Activated B cell treated with CpG ODN at 0.5 μM for 24 hours (primary cell): ENCODE data around the gene KDM4B. TPM values are rescaled to one million over a fixed set of nuclear protein-coding genes. Genes with fewer than 3 reads are reported as not detected.

Source experiments
- ATAC-seq: fragments of 200-7000 bp; cut with Tn5 transposase; one replicate; pipeline ENCODE4 v1.10.0; 2021; ENCODE audit warnings: low read depth, mild to moderate bottlenecking, moderate library complexity
- CTCF ChIA-PET: fragments of 350-600 bp; sonication (Branson Sonifier 250); formaldehyde crosslinking; loops from one replicate; lab custom pipeline; 2021; ENCODE audit warnings: antibody characterized with exemption; lab: Charles Lee
- POLR2A ChIA-PET: fragments of 350-600 bp; sonication (Branson Sonifier 250); formaldehyde crosslinking; loops from one replicate; lab custom pipeline; 2021; ENCODE audit warnings: antibody characterized with exemption; lab: Charles Lee
- DNase-seq: peaks from one replicate; pipeline ENCODE4 v3.0.0; 2022
- H3K27ac Mint-ChIP-seq: one replicate; pipeline ENCODE4 v1.8.0; 2020; ENCODE audit warnings: mixed read lengths
- H3K27me3 Mint-ChIP-seq: one replicate; pipeline ENCODE4 v1.8.0; 2021; ENCODE audit warnings: mixed read lengths
- H3K36me3 Mint-ChIP-seq: one replicate; pipeline ENCODE4 v1.8.0; 2021; ENCODE audit warnings: low read depth, mixed read lengths
- H3K4me1 Mint-ChIP-seq: one replicate; pipeline ENCODE4 v1.8.0; 2021; ENCODE audit warnings: mixed read lengths
- H3K4me3 Mint-ChIP-seq: one replicate; pipeline ENCODE4 v1.8.0; 2020; ENCODE audit warnings: mild to moderate bottlenecking, mixed read lengths
- H3K9me3 Mint-ChIP-seq: one replicate; pipeline ENCODE4 v1.8.0; 2020; ENCODE audit warnings: mixed read lengths
- CTCF ChIP-seq: fragments of 200-600 bp; IDR thresholded peaks from one replicate; pipeline ENCODE4 v1.8.0; 2022; ENCODE audit warnings: antibody characterized with exemption, mild to moderate bottlenecking
- intact Hi-C: fragments of 100-400 bp; cut with micrococcal nuclease; formaldehyde crosslinking; loops from one replicate; pipeline ENCODE4 v1.15.1; 2024
- total RNA-seq: library from RNA; stranded (reverse); gene quantifications from 2 replicates; pipeline ENCODE4 v1.2.3, GENCODE V29; 2022

Gene KDM4B
- total RNA-seq, 1 donor from 2014 or later: 88.9 TPM

GRCh38 chr19:5059793-5060192 is 90.9 kb downstream of the KDM4B start:
- TF ChIP-seq CTCF: no peak
- ChIA-PET POLR2A (no interaction called here), CTCF (no interaction called here)
- DNase-seq: no peak
- intact Hi-C loops: no loop called here
- peaks cover 6% of the 10 kb centered on the region for H3K9me3 Mint-ChIP-seq
- no peak overlapping the region for H3K27ac Mint-ChIP-seq
- no peak overlapping the region for H3K4me3 Mint-ChIP-seq
- no peak for ATAC-seq
- H3K4me1 Mint-ChIP-seq: no peaks in the 10 kb centered on the region
- H3K36me3 Mint-ChIP-seq: peaks cover 54% of the 10 kb centered on the region
- no peaks in the 10 kb centered on the region for H3K27me3 Mint-ChIP-seq

- CTCF ChIA-PET: no interaction called here
- no peak overlapping the region for H3K27ac Mint-ChIP-seq
- ATAC-seq (no peak), DNase-seq (no peak)
- no peak for TF ChIP-seq CTCF
- no peak overlapping the region for H3K4me3 Mint-ChIP-seq
- H3K27me3 Mint-ChIP-seq: no peaks in the 10 kb centered on the region
- intact Hi-C loops: no loop called here
- POLR2A ChIA-PET: no interaction called here
- H3K36me3 Mint-ChIP-seq: peaks cover 50% of the 10 kb centered on the region
- H3K4me1 Mint-ChIP-seq: no peaks in the 10 kb centered on the region
- H3K9me3 Mint-ChIP-seq: peaks cover 6% of the 10 kb centered on the region
Observed at GRCh38 chr19:5062195-5062594, 93.3 kb downstream of the KDM4B start.

- ATAC-seq (no peak), DNase-seq (no peak)
- H3K4me1 Mint-ChIP-seq: no peaks in the 10 kb centered on the region
- H3K36me3 Mint-ChIP-seq: peaks cover 46% of the 10 kb centered on the region
- TF ChIP-seq CTCF: no peak
- intact Hi-C loops: no loop called here
- H3K9me3 Mint-ChIP-seq: peaks cover 6% of the 10 kb centered on the region
- no peaks in the 10 kb centered on the region for H3K27me3 Mint-ChIP-seq
- POLR2A ChIA-PET: no interaction called here
- no peak overlapping the region for H3K27ac Mint-ChIP-seq
- no peak overlapping the region for H3K4me3 Mint-ChIP-seq
- CTCF ChIA-PET: no interaction called here
Observed at GRCh38 chr19:5062799-5063198, 93.9 kb downstream of the KDM4B start.

GRCh38 chr19:5063873-5064645 is 95.1 kb downstream of the KDM4B start:
- Mint-ChIP-seq H3K36me3 (peaks cover 42% of the 10 kb centered on the region), H3K9me3 (peaks cover 6% of the 10 kb centered on the region), H3K4me1 (no peaks in the 10 kb centered on the region), H3K27ac (no peak overlapping the region), H3K4me3 (no peak overlapping the region), H3K27me3 (no peaks in the 10 kb centered on the region)
- DNase-seq (no peak), ATAC-seq (no peak)
- intact Hi-C loops: no loop called here
- no peak for TF ChIP-seq CTCF
- ChIA-PET POLR2A (interaction anchor here (0.5 to 0.6 kb wide), 2 partner anchors 206 to 1307 kb away, joined by 3 to 4 read pairs; no protein-coding TSS in a partner anchor), CTCF (no interaction called here)

GRCh38 chr19:5064896-5065295 is 96.0 kb downstream of the KDM4B start:
- POLR2A ChIA-PET: no interaction called here
- intact Hi-C loops: no loop called here
- no peak for ATAC-seq

More at GRCh38 chr19:5064896-5065295, 96.0 kb downstream of the KDM4B start:
- CTCF ChIA-PET: no interaction called here
- H3K27ac Mint-ChIP-seq: no peak overlapping the region
- no peak for TF ChIP-seq CTCF
- H3K36me3 Mint-ChIP-seq: peaks cover 41% of the 10 kb centered on the region
- H3K4me3 Mint-ChIP-seq: no peak overlapping the region
- H3K27me3 Mint-ChIP-seq: no peaks in the 10 kb centered on the region
- DNase-seq: no peak
- H3K4me1 Mint-ChIP-seq: peaks cover 1% of the 10 kb centered on the region
- peaks cover 6% of the 10 kb centered on the region for H3K9me3 Mint-ChIP-seq
